ENCODE data around the gene CTNNA3.

CTNNA3 gene

DNA sequence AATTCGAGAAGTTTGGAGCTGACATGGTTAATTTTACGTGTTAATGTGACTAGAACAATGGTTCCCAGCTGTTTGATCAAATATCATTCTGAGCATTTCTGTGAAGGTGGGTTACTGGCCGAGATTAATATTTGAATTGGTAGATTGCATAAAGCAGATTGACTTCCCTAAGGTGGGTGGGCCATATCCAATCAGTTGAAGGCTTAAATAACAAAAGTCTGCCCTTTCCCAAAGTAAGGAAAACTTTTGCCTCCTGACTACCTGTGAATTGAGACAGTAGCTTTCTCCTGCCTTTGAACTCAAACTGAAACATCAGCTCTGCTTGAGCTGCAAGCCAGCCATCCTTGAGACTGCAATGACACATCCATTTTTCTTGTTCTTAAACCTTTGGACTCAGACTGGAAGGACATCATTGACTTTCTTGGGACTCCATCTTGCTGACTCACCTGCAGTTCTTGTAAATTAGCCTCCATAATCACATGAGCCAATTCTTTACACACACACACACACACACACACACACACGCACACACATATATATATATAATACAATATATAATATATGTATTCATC, 833.2 kb downstream of the CTNNA3 start:
- DNase-seq (ENCODE audit: low spot score), result no peak

DNA sequence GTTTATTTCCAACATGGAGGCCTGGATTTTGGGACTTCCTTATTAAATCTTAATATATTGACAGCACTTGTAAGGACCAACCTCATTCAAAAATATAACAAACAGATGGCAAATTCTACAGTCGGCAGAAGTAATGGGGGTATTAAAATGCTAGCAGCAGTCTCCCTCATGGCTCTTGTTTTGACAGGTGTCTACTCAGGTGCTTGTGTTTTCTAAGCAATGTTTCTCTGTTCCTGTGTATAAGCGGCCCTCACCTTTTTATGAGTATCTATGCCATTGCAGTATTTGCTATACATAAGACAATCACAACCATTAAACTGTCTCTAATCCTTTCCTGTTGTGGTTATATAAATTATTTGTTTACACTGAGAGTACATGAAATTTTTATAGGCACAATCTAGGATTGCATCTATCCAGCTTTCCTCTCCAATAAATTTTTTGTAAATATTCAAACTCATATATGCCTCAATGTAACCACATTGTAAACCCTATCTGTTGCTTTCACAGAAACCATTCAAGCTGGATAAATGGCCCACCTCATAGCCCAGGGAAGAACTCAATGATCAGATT, 835.5 kb downstream of the CTNNA3 start:
- DNase-seq (ENCODE audit: low spot score), result no peak

DNA sequence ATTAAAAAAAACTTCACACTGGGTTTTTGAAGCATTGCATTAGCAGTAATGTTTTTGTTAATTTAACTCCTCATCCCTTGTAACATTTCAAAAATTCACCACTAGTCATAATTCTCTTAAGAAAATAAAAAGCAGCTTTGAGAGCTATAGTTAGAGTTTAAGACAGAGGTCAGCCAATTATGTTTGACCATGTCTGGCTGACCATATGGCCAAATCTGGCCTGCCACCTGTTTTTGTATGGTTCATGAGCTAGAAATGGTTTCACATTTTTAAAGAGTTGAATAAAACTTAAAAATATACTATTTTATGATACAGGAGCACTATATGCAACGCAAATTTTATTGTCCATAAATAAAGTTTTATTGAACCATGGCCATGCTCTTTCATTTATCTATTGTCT, 843.2 kb downstream of the CTNNA3 start:
- no peak for DNase-seq (ENCODE audit: low spot score)

DNA sequence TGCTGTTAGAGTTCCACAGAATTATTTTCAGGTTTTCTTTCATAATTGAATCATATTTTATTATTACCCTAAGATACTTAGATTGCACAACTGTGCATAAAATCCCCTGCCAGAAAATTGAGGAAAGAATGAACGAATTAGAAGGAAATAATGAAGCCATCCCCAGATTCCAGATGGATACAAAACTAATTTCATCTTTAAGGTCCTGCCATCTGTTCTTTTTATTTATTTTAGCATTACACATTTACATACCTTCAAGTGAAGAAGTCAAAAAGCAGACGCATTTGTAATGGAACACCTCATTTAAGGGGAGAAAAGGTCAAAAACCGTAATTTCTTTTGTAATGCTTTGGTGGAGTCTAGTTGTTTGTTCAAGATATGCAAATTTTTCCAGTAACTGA, 847.1 kb downstream of the CTNNA3 start:
- DNase-seq (ENCODE audit: low spot score), result no peak

DNA sequence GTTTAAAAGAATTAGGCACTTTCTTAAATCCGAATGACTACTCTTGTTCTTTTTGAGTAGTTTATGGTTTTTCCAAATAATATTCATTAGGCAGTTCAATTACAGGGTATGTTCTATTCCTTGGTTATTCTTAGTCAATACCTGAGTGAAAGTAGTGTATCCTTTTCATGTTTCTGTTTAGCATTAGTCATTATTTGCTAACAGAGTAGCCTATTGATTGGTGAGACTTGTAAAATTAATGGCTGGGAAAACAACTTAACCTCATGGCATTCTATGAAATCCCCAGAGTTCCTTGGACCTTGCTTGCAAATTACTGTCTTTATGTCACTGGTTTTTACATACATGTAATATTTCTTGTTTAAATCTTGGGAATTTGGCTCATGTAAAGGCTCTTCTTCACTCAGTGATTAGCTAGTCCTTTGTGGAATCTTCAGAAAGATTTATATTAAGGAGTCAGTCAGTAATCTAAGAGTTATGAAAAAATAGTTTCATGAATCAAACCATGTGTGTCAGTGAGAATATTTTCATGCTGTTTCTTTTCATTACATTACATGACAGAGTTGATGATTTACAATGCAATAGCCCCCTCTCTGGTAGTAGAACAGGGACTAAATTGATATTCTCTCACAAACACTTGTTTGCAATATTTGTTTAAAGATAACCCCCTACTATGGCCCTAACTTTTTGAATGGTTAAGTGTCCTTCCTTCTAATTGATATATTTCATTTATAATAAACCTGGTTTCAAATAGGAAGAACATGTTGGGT, 851.6 kb downstream of the CTNNA3 start:
- DNase-seq (ENCODE audit: low spot score), result no peak

DNA sequence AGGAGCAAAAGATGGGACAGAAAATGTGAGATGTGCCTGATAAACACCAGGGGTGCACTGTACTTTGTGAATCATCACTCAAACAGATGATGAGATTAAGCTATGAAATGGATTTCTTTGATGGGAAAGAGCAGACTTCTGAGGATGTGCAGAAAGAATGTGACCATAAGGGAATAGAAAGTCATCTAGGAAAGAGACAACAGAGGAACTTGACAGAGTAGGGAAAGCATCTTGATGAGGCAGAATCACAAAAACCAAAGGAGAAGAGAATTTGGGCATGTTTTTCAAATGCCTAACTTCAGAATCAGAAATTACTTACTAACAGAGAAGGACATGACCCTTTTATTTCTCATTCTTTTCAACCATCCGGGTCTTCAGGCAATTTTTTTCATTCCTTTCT, 852.6 kb downstream of the CTNNA3 start:
- DNase-seq (ENCODE audit: low spot score), result no peak

DNA sequence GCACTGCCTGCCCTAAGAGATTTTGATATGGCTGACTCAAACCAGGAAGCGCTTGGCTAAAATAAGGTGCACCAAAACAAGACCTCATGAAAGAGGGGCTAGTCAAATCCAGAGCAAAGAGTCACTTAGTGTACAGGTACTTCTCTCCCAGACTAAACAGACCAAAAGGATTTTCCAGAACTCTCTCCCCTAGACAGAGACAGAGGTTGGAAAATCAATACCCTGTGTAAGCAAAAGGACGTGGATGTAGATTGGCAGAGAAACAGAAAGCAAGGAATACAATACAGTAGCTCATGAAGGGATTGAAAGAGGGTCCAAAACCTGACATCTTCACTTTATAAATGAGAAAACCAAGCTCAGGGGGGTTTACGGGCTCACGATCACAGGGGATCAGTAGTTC, 853.1 kb downstream of the CTNNA3 start:
- DNase-seq (ENCODE audit: low spot score), result no peak

DNA sequence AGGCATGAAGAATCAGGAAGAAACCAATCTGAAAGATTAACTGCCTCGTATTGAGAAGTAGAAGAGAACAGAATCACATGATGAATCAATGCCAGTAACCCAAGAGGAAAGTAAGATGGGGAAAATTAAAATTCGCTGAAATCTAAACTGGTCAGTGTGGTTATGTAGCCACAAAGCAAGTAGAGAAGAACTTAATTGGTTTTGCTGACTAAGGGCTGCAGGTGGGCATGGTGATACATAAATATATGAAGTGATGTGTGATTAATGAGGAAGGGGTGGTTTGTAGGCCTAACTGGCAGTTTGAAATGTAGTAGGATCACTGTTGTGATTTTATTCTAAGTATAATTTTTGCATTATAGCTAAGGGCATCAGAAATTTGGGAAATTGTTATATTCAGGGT, 853.6 kb downstream of the CTNNA3 start:
- no peak for DNase-seq (ENCODE audit: low spot score)

DNA sequence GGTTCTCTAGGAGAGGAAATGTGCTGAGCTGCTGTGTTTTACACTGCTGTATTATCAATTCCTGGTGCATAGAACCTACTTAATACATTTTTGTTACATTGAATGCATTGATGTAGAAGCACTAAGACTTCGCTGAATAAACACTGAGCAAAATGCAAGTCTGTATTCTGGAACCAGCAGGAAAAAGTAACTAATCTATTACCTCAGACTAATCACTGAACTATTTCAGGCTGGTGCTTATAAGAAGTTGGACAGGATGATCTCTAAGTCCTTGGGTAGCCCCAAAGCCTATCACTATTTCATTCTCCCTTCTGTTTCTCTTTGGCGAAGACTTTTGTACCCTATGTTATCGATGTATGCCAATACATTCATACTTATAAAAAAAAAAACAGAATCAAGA, 857.3 kb downstream of the CTNNA3 start:
- no peak for DNase-seq (ENCODE audit: low spot score)

DNA sequence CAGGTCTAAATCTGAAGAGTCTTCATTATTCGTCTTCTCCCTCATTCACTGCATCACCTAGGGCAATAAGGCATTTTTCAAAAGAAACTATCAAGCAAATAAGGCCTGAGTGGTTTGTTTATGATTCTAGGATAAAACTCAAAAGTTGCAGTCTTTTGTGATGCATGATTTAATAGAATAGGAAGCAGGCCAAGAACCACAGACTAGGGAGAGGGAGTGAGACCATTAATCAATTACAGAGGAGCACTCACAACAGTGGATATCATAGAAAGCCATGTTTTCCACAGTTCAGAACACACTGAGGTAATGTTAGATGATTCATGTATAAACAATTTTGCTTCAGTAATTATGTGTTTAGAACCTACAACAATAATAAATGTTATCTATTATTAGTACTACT, 858.0 kb downstream of the CTNNA3 start:
- DNase-seq (ENCODE audit: low spot score), result no peak

DNA sequence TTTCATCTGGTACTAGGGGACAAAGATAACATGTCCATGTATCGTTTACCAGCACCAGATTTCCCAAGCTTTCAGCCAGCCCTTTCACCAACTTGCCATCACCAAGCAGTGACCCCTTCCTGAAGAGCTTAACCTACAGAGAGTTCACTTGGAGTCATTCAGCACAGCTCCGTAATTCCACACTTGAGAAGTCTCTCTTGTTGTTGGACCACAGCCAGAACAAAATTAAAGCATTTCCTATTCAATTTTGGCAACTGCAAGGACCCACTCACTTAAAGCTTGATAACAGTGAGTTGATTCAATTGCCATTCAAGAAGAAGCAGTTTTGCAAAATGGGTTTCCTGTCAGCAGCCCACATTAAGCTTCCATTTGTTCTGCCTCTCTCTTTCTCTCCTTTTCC, 858.7 kb downstream of the CTNNA3 start:
- DNase-seq (ENCODE audit: low spot score), result no peak

DNA sequence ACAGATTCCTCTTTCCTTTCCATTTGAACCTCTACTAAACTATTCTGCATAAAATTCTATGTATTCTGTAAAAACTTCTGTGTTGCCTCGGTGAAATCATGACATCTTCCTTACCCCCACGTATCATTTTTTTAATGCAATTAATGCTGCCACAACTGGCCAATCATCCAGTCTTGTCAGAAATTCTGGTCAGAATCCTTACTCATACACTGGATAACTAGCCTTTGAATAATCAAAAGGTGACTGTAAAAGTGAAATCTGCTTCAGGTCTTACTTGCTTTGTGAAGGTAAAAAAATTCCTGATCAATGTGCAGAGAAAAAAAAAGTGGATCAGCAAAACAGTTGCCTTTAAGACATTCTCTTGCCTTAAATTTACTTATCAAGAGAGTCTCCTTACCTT, 859.2 kb downstream of the CTNNA3 start:
- no peak for DNase-seq (ENCODE audit: low spot score)

DNA sequence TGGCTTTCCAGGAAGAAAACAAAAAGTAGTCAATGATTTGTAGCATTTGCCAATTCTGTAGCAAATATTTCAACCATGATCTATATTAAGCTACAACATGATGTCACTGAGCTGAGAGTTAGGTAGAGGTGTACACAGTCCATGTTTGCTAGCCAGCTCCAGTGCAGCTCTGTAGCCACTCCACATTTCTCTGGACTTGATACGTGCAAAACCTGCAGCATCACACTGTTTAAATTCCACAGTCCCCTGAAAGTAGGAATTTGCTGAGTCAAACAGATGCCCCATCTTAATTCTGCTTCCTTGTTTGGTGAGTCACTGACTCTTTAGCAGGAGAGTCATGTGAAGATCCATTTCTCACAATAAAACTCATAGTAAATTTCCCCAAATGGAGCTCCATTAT, 859.9 kb downstream of the CTNNA3 start:
- DNase-seq (ENCODE audit: low spot score), result no peak

DNA sequence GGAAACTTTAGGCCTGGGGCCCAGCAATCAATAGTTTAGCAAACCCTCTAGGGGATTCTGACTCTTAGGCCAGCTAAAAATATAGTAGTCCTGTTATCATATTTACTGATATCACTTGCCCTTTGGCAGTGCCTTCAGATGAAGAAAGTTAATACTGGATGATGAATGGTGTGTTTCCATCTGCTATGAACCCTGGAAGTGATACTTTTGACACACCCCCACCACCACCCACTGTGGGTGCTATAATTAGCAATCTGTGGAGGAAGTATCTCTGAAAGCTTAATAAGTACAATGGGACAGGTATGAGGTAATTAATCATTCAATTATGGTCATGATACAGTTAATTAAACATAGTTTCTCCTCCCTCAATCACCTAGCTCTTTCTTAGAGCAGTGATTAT, 860.6 kb downstream of the CTNNA3 start:
- no peak for DNase-seq (ENCODE audit: low spot score)

DNA sequence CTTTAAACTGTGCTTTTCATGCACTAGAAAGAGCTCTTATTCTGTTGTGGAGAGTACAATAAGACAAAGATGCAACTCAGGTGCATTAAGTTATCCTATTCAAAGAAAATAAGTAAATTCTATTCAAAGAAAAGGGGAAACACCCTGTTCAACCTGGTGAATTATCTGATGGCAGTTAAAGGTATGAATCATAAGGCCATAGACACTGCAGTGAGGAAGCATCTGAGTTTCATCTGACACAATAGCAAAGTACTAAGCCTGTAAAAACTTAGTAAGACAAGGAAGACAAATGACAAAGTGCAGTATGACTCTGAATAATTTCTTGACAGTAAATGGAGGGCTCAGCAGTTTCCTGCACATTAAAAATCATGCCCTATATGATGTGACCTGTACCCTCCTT, 861.2 kb downstream of the CTNNA3 start:
- no peak for DNase-seq (ENCODE audit: low spot score)

DNA sequence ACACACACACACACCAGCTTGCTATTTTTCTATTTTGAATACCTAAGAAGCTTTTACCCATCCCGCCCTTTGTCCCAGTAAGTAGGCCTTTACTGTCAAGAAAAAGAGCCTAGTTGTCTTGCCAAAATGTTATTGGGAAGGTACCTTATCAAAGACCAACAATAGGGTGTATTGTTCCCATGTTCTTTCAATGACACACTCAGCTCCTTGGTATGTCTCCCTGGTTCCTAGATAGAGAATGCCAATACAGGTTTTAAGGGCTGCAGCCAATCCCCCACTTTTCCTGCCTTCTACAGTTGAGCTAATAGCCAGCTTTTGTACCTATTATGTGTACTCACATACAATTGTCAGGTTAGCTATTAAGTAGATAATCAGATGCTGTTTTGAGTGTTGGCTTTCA, 862.1 kb downstream of the CTNNA3 start:
- DNase-seq (ENCODE audit: low spot score), result no peak

DNA sequence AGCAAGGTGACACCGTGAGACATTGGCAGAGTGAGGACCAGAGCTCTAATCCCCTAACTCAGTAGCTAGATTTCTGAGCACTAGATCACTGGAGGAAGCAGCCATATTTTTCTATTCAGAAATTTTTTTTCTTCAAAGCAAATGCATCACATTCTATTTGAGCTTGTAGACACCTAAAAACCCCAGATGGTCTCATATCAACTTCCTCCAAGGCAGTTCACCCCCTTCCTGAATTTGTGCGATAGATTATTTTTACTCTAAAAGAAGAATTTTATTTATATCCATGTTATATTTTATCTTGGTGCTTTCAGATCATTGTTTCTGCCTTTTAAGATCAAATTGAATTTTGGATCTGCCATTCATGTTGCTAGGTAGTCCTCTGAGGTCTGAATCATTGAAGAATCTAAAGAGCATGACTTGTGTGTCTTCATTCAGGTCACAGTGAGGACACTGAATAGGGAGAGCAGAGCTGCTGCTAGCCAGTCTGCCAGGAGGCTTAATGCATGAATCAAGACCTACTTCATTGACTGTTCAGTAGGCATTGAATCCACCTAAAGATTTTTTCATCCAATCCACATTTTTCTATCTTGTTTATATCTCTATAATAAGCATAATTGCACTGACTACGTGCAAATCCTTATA, 863.1 kb downstream of the CTNNA3 start:
- DNase-seq (ENCODE audit: low spot score), result no peak

DNA sequence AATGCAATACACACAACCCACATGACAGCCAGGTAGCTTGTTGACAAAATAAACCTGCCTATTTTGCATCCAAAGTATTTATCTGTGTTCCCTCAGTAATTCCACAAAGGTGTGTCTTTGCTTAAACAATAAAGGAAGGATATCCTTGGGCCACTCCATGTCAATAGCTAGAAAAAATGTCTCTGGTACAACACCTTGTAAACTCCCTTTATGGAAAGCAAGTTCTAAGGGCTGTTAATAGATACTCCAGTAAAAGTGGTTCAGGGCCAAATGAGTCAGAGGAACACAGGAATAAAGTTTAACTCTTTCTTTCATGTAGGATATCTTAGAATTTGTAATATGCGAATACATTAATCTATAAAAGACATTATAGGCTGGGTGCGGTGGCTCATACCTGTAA, 867.0 kb downstream of the CTNNA3 start:
- DNase-seq (ENCODE audit: low spot score), result no peak

DNA sequence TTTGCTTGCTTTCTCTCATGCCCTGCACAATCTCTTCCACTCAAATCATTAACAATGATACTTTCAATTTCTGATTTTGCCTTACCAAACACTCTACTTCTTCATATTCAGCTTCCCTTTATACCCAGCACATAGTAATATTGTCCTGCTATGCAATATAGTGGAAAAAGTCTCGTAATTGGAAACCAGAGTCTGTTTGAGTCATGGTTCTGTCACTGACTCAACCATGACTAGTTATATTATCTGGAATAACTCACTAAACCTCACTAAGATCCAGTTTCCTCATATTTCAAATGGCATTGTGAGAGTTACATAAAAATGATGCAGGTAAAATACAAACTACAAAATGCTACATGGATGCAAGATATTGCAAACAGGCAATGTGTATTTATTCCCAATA, 868.6 kb downstream of the CTNNA3 start:
- no peak for DNase-seq (ENCODE audit: low spot score)

DNA sequence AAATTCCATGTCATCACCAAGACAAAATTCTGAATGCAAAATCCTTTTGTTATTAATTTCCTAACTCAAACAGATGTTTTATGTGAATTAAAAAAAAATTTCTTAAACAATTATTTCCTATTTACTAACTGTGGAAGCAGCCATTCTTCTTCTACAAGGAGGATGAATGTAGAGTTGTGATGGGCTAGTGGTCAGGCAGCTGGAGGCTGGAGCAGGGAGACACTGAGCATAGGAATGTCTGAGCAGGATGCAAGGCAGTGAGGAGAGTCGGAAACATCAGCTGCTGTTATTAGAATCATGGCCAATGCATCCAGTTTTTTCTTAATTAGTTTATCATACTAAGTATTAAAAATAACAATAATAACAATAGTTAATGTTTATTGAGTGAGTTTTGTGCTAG, 872.7 kb downstream of the CTNNA3 start:
- DNase-seq (ENCODE audit: low spot score), result no peak

DNA sequence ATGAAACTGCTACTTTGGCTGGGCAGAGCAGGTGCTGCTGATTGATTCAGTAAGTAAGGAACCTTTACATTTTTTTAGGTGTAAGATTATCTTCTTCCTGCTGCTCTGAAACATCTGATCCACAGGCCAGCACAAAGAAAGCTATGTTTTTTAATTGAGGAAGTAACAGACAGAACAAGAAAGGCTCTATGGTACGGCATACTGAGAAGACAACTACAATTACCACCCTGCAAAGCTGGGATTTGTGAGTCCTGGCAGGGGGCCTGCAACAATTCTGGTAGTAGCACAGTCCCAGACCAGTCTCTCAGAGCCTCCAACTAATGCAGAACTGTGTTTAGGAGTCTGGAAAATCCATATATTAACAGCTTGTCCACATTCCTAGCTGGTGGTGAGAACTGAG, 873.2 kb downstream of the CTNNA3 start:
- DNase-seq (ENCODE audit: low spot score), result no peak

DNA sequence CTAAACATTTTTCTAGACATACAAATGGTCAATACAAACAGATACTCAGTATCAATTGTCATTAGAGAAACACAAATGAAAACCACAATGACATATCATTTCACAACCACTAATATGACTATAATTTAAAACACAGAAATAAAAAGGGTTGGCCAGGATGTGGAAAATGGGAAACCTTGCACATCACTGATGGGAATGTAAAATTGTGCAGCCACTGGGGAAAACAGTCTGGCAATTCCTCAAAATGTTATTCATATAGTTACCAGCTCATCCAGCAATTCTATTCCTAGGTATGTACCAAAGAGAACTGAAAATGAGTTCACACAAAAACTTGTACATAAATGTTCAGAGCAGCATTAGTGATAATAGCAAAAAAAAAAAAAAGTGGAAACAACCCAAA, 876.3 kb downstream of the CTNNA3 start:
- no peak for DNase-seq (ENCODE audit: low spot score)

DNA sequence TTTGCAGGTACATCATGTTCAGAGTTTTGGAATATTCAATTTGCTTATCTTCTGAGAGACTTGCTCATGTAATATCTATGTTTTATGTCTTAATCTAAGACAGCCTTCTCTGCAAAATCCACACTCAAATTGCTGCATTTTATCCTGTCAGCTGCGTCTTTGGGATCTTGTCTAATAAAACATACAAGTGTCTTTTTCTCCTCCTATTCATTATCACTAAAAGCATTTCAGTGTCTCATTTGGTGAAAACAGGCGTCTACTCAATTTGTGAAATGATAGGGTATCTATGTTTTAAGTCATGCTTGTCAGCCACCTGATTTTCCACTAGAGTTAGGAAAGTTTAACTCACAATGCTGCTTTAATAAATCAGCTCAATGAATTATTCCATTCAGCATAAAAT, 882.9 kb downstream of the CTNNA3 start:
- DNase-seq (ENCODE audit: low spot score), result no peak

Data from NAMALWA (cell line).